K562 (cell line): ENCODE results near the gene HSP90AA1. TPM values are rescaled to one million over a fixed set of nuclear protein-coding genes. Genes with fewer than 3 reads are reported as not detected.

Source experiments
- BCL6 ChIP-seq: fragments of 250-450 bp; sonication (Bioruptor Pico); IDR thresholded peaks from 2 replicates; pipeline ENCODE4 v1.4.0; 2020
- NFATC3 ChIP-seq: fragments of 450-650 bp; IDR thresholded peaks from 2 replicates; pipeline ENCODE4 v1.6.1; 2017; ENCODE audit warnings: mild to moderate bottlenecking
- RFX1 ChIP-seq: fragments of 450-650 bp; IDR thresholded peaks from 2 replicates; pipeline ENCODE4 v1.6.1; 2016; ENCODE audit warnings: mild to moderate bottlenecking, moderate library complexity
- SAFB ChIP-seq: fragments of 200-400 bp; formaldehyde crosslinking; IDR thresholded peaks from 2 replicates; pipeline ENCODE4 v1.6.1; 2017; ENCODE audit warnings: low read depth, low read length, borderline replicate concordance
- SMC3 ChIP-seq: conservative IDR thresholded peaks from 2 replicates; pipeline ENCODE4 v1.6.1; 2011; ENCODE audit warnings: low read depth, low read length, improper control_type of control experiment; ENCODE audit not compliant: insufficient read depth
- SPI1 ChIP-seq: IDR thresholded peaks from 2 replicates; pipeline ENCODE4 v1.6.1; 2011; ENCODE audit warnings: low read depth, low read length, control low read depth, borderline replicate concordance
- polyA plus RNA-seq, 8 experiments: library from polyadenylated mRNA; depleted of rRNA in 4 of 8; stranded (reverse) in 5 of 8; unstranded in 3 of 8; fragments of >200 nt; fragmentation: Nextera tagmentation in 2 of 8; fragmentation: Illumina TruSeq in 1 of 8; extraction: Ambion mirVana in 2 of 8; extraction: Trizol in 1 of 8; gene quantifications; 2 replicates each; pipeline versions ENCODE4 v1.2.1 to v1.2.3, GENCODE V29; 2011 to 2014; ENCODE audit warnings: inconsistent platforms in 1 of 8, missing spikeins in 1 of 8
- total RNA-seq, 7 experiments: library from RNA; depleted of rRNA in 6 of 7; stranded (reverse); fragments of >200 nt in 6 of 7; fragmentation: Illumina TruSeq in 2 of 7; extraction: Trizol in 2 of 7; gene quantifications; 2 replicates each; pipeline versions ENCODE4 v1.2.1 to v1.2.3, GENCODE V29; 2011 to 2021; ENCODE audit warnings: low replicate concordance in 1 of 7
- TF ChIP-seq, protein P1 (sequence below): sonication (generic); formaldehyde crosslinking; IDR thresholded peaks from 2 replicates; pipeline ENCODE4 v1.8.1; 2023; ENCODE audit warnings: missing genetic modification reagents, mild to moderate bottlenecking, borderline replicate concordance
- TF ChIP-seq, protein P2 (sequence below): conservative IDR thresholded peaks from 2 replicates; pipeline ENCODE4 v1.6.1; 2011; ENCODE audit warnings: low read depth, mild to moderate bottlenecking, low read length; ENCODE audit not compliant: control insufficient read depth
- TF ChIP-seq, protein P3 (sequence below): sonication (generic); formaldehyde crosslinking; IDR thresholded peaks from 2 replicates; pipeline ENCODE4 v1.8.0; 2022; ENCODE audit warnings: missing genetic modification reagents, mild to moderate bottlenecking, moderate library complexity, borderline replicate concordance
- TF ChIP-seq, protein P4 (sequence below), 2 experiments: fragments of 450-650 bp; formaldehyde crosslinking in 1 of 2; IDR thresholded peaks; 2 replicates each; pipeline versions ENCODE4 v1.4.0 to v1.6.1; 2014 to 2020; ENCODE audit warnings: mild to moderate bottlenecking in 2 of 2, borderline replicate concordance in 1 of 2, low read depth in 1 of 2

The HSP90AA1 gene
- total and polyA plus RNA-seq, 9 of the 15 experiments (the other 6 are each of a cell fraction or from before 2014, with no cell fraction given), result 377 to 1,731 (median 879) TPM

DNA sequence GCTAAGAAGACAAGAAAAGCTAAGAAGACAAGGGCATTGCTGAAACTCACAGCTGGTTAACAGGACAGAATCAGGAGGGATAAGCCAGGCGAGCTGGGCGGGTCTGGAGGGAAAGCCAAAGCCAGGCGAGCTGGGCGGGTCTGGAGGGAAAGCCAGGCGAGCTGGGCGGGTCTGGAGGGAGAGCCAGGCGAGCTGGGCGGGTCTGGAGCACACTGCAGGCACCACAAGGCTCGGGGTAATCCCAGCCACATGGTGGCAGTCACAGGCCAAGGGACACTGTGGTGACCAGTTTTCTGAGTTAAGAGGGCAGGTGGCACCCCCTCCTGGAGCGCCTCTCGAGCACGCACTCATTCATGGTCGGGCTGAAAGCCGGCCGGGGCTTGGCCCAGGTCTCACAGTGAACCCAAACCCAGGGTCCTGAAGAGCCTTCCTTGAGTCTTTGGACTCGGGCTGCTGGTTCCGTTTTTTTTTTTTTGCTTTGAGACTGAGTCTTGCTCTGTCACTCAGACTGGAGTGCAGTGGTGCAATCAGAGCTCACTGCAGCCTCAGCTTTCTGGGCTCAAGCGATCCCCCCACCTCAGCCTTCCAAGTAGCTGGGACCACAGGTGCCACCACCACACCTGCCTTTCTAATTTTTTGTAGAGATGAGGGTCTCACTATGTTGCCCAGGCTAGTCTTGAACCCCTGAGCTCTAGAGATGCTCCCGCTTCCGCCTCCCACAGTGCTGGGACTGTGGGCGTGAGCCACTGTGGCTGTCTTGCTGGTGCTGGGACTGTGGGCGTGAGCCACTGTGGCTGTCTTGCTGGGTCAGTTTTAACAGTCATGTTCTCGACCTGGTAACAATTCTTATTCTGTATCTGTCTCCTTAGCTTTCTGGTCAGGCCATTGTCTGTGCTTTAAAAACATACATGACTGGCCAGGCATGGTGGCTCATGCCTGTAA lies 40.2 kb downstream of the HSP90AA1 start (continued):
- TF ChIP-seq, protein P1, sequence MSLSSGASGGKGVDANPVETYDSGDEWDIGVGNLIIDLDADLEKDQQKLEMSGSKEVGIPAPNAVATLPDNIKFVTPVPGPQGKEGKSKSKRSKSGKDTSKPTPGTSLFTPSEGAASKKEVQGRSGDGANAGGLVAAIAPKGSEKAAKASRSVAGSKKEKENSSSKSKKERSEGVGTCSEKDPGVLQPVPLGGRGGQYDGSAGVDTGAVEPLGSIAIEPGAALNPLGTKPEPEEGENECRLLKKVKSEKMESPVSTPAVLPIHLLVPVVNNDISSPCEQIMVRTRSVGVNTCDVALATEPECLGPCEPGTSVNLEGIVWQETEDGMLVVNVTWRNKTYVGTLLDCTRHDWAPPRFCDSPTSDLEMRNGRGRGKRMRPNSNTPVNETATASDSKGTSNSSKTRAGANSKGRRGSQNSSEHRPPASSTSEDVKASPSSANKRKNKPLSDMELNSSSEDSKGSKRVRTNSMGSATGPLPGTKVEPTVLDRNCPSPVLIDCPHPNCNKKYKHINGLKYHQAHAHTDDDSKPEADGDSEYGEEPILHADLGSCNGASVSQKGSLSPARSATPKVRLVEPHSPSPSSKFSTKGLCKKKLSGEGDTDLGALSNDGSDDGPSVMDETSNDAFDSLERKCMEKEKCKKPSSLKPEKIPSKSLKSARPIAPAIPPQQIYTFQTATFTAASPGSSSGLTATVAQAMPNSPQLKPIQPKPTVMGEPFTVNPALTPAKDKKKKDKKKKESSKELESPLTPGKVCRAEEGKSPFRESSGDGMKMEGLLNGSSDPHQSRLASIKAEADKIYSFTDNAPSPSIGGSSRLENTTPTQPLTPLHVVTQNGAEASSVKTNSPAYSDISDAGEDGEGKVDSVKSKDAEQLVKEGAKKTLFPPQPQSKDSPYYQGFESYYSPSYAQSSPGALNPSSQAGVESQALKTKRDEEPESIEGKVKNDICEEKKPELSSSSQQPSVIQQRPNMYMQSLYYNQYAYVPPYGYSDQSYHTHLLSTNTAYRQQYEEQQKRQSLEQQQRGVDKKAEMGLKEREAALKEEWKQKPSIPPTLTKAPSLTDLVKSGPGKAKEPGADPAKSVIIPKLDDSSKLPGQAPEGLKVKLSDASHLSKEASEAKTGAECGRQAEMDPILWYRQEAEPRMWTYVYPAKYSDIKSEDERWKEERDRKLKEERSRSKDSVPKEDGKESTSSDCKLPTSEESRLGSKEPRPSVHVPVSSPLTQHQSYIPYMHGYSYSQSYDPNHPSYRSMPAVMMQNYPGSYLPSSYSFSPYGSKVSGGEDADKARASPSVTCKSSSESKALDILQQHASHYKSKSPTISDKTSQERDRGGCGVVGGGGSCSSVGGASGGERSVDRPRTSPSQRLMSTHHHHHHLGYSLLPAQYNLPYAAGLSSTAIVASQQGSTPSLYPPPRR (CRISPR knock-in tag), result no peak
- TF ChIP-seq, protein P2, sequence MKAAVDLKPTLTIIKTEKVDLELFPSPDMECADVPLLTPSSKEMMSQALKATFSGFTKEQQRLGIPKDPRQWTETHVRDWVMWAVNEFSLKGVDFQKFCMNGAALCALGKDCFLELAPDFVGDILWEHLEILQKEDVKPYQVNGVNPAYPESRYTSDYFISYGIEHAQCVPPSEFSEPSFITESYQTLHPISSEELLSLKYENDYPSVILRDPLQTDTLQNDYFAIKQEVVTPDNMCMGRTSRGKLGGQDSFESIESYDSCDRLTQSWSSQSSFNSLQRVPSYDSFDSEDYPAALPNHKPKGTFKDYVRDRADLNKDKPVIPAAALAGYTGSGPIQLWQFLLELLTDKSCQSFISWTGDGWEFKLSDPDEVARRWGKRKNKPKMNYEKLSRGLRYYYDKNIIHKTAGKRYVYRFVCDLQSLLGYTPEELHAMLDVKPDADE, result no peak
- TF ChIP-seq, protein P3, sequence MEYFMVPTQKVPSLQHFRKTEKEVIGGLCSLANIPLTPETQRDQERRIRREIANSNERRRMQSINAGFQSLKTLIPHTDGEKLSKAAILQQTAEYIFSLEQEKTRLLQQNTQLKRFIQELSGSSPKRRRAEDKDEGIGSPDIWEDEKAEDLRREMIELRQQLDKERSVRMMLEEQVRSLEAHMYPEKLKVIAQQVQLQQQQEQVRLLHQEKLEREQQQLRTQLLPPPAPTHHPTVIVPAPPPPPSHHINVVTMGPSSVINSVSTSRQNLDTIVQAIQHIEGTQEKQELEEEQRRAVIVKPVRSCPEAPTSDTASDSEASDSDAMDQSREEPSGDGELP, result peak; percentile 73
- TF ChIP-seq, protein P4, sequence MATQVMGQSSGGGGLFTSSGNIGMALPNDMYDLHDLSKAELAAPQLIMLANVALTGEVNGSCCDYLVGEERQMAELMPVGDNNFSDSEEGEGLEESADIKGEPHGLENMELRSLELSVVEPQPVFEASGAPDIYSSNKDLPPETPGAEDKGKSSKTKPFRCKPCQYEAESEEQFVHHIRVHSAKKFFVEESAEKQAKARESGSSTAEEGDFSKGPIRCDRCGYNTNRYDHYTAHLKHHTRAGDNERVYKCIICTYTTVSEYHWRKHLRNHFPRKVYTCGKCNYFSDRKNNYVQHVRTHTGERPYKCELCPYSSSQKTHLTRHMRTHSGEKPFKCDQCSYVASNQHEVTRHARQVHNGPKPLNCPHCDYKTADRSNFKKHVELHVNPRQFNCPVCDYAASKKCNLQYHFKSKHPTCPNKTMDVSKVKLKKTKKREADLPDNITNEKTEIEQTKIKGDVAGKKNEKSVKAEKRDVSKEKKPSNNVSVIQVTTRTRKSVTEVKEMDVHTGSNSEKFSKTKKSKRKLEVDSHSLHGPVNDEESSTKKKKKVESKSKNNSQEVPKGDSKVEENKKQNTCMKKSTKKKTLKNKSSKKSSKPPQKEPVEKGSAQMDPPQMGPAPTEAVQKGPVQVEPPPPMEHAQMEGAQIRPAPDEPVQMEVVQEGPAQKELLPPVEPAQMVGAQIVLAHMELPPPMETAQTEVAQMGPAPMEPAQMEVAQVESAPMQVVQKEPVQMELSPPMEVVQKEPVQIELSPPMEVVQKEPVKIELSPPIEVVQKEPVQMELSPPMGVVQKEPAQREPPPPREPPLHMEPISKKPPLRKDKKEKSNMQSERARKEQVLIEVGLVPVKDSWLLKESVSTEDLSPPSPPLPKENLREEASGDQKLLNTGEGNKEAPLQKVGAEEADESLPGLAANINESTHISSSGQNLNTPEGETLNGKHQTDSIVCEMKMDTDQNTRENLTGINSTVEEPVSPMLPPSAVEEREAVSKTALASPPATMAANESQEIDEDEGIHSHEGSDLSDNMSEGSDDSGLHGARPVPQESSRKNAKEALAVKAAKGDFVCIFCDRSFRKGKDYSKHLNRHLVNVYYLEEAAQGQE (IDR thresholded peaks at IDR 0.05; ENCODE audit: borderline replicate concordance), result peak; percentile 78
- TF ChIP-seq, protein P4 (CRISPR knock-in tag; IDR thresholded peaks at IDR 0.05; ENCODE audit: low read depth), result no peak
- TF ChIP-seq RFX1 (no peak), SAFB (no peak), SPI1 (no peak), BCL6 (CRISPR knock-in tag) (no peak), SMC3 (peak; percentile 71), NFATC3 (peak; percentile 100)
